Liver (tissue), 9 donors: ENCODE data around the gene SOD1. TPM values are rescaled to one million over a fixed set of nuclear protein-coding genes. Genes with fewer than 3 reads are reported as not detected.

Experiments used
- DNase-seq: peaks from one replicate; pipeline ENCODE4 v3.0.0-alpha.2; 2017; ENCODE audit warnings: low spot score
- H3K27ac ChIP-seq, 2 donors: one replicate each; pipeline ENCODE4 v1.7.0; 2013; ENCODE audit warnings: inconsistent platforms in 2 of 2, low read length in 2 of 2, control low read depth in 1 of 2, low read depth in 1 of 2, mild to moderate bottlenecking in 1 of 2
- H3K27me3 ChIP-seq, 4 donors: one replicate each; pipeline versions ENCODE4 v1.6.1 to v1.7.0; 2013; ENCODE audit warnings: low read length in 3 of 4, inconsistent platforms in 1 of 4, mild to moderate bottlenecking in 1 of 4, moderate library complexity in 1 of 4; ENCODE audit not compliant: control insufficient read depth in 4 of 4, insufficient read depth in 4 of 4
- H3K36me3 ChIP-seq, 4 donors: one replicate each; pipeline versions ENCODE4 v1.6.1 to v1.7.0; 2013; ENCODE audit warnings: low read length in 3 of 4, mild to moderate bottlenecking in 3 of 4, low read depth in 1 of 4, moderate library complexity in 1 of 4; ENCODE audit not compliant: control insufficient read depth in 4 of 4, insufficient read depth in 3 of 4
- H3K4me1 ChIP-seq, 4 donors: one replicate each; pipeline versions ENCODE4 v1.6.1 to v1.7.0; 2013; ENCODE audit warnings: low read length in 3 of 4, mild to moderate bottlenecking in 3 of 4, moderate library complexity in 1 of 4; ENCODE audit not compliant: control insufficient read depth in 4 of 4, insufficient read depth in 4 of 4
- H3K4me3 ChIP-seq, 3 donors: one replicate each; pipeline versions ENCODE4 v1.6.1 to v1.7.0; 2013; ENCODE audit warnings: low read length in 3 of 3, control low read depth in 1 of 3, low read depth in 1 of 3, mild to moderate bottlenecking in 1 of 3
- H3K9ac ChIP-seq, 2 donors: one replicate each; pipeline ENCODE4 v1.7.0; 2013; ENCODE audit warnings: low read length in 2 of 2, mild to moderate bottlenecking in 2 of 2, moderate library complexity in 2 of 2, control low read depth in 1 of 2, low read depth in 1 of 2
- H3K9me3 ChIP-seq, 4 donors: one replicate each; pipeline versions ENCODE4 v1.6.1 to v1.7.0; 2013; ENCODE audit warnings: low read length in 3 of 4; ENCODE audit not compliant: control insufficient read depth in 4 of 4
- ATF3 ChIP-seq: IDR thresholded peaks from 2 replicates; pipeline ENCODE4 v1.6.1; 2016; ENCODE audit warnings: antibody characterized with exemption
- EGR1 ChIP-seq, 2 donors: IDR thresholded peaks; 2 replicates each; pipeline ENCODE4 v1.6.1; 2016 to 2018; ENCODE audit warnings: antibody characterized with exemption in 2 of 2, low read depth in 2 of 2
- FOXA1 ChIP-seq: IDR thresholded peaks from 2 replicates; pipeline ENCODE4 v1.6.1; 2016; ENCODE audit warnings: antibody characterized with exemption
- GABPA ChIP-seq, 2 donors: IDR thresholded peaks in 1 of 2; conservative IDR thresholded peaks in 1 of 2; 2 replicates each; pipeline ENCODE4 v1.6.1; 2016; ENCODE audit warnings: antibody characterized with exemption in 2 of 2, mild to moderate bottlenecking in 1 of 2, moderate library complexity in 1 of 2
- HNF4A ChIP-seq, 2 donors: conservative IDR thresholded peaks; 2 replicates each; pipeline ENCODE4 v1.6.1; 2016; ENCODE audit warnings: antibody characterized with exemption in 2 of 2, mild to moderate bottlenecking in 2 of 2
- JUND ChIP-seq, 2 donors: IDR thresholded peaks; 2 replicates each; pipeline ENCODE4 v1.6.1; 2016; ENCODE audit warnings: antibody characterized with exemption in 2 of 2
- RAD21 ChIP-seq, 2 donors: IDR thresholded peaks; 2 replicates each; pipeline ENCODE4 v1.6.1; 2016; ENCODE audit warnings: antibody characterized with exemption in 2 of 2, mild to moderate bottlenecking in 2 of 2
- RXRA ChIP-seq, 2 donors: IDR thresholded peaks; 2 replicates each; pipeline ENCODE4 v1.6.1; 2017 to 2018; ENCODE audit warnings: antibody characterized with exemption in 2 of 2, mild to moderate bottlenecking in 1 of 2
- SP1 ChIP-seq: IDR thresholded peaks from 2 replicates; pipeline ENCODE4 v1.6.1; 2018; ENCODE audit warnings: antibody characterized with exemption, mild to moderate bottlenecking
- YY1 ChIP-seq: IDR thresholded peaks from 2 replicates; pipeline ENCODE4 v1.6.1; 2016; ENCODE audit warnings: antibody characterized with exemption, mild to moderate bottlenecking
- ZBTB33 ChIP-seq: IDR thresholded peaks from 2 replicates; pipeline ENCODE4 v1.6.1; 2016; ENCODE audit warnings: antibody characterized with exemption
- WGBS: extraction: QIAGEN DNeasy Blood & Tissue Kit; methylation state at CpG from one replicate; pipeline ENCODE4 v1.1.7; 2013; 5-methylcytosine and 5-hydroxymethylcytosine counted together
- polyA plus RNA-seq, 2 donors: library from polyadenylated mRNA; stranded (reverse) in 1 of 2; unstranded in 1 of 2; fragments of 200-250 nt in 1 of 2; fragments of >200 nt in 1 of 2; fragmentation: Nextera tagmentation in 1 of 2; extraction: Ambion mirVana in 1 of 2; gene quantifications; one replicate each; pipeline versions ENCODE4 v1.2.1 to v1.2.3, GENCODE V29; 2013 to 2015
- total RNA-seq, 2 donors: library from RNA; depleted of rRNA; stranded (reverse); fragments of >200 nt; gene quantifications; one replicate each; pipeline ENCODE4 v1.2.3, GENCODE V29; 2014
- TF ChIP-seq, protein P1 (sequence below): IDR thresholded peaks from 2 replicates; pipeline ENCODE4 v1.6.1; 2016; ENCODE audit warnings: antibody characterized with exemption
- TF ChIP-seq, protein P2 (sequence below): fragments of 150-350 bp; IDR thresholded peaks from 2 replicates; pipeline ENCODE4 v1.5.1; 2017; ENCODE audit warnings: improper control_type of control experiment, low read depth, low read length; ENCODE audit not compliant: missing input control
- TF ChIP-seq, protein P3 (sequence below): IDR thresholded peaks from 2 replicates; pipeline ENCODE4 v1.6.1; 2016; ENCODE audit warnings: antibody characterized with exemption, mild to moderate bottlenecking
- donor health status: healthy.
- donor health status: healthy.
- donor health status: healthy.
- donor health status: healthy.
- donor health status: healthy.

Gene SOD1
- total and polyA plus RNA-seq, 4 donors: 129 to 1,258 (median 658) TPM

DNA sequence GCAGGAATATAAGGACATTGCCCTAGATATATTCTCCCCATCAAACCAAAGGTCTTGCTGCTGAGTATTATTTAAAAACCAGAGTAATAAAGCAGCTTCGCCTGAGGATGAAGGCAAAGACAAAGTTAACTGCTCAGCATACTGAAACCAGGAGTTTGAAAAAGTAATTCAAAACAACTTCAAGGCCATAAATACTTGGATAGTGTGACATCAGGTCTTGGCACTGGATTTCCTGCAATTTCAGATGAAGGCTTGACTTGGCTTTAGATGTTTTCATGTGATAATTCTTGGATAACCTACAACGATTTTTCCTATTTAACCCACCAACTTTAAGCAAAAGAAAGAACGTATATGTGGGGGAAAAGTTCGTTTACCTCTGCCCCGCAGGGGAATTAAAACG is 10.6 kb downstream of the SOD1 start (continued):
- TF ChIP-seq RAD21 (IDR thresholded peaks at IDR 0.05) (no peak), YY1 (no peak)

GRCh38 chr21:31671146-31671716 is 11.7 kb downstream of the SOD1 start:
- H3K36me3 ChIP-seq: peaks cover 9 to 42% (median 33%) of the 10 kb centered on the region in 4 donors
- 89% methylated on average over 12 of the region's 12 CpGs for WGBS

GRCh38 chr21:31671931-31672330 is 12.4 kb downstream of the SOD1 start:
- Histone ChIP-seq H3K27me3 (no peaks in the 10 kb centered on the region), H3K9ac (no peak overlapping the region), H3K36me3 (peaks cover 9 to 37% (median 27%) of the 10 kb centered on the region in 4 donors), H3K27ac (no peak overlapping the region), H3K4me3 (no peak overlapping the region), H3K4me1 (peaks cover 0 to 3% (median 2%) of the 10 kb centered on the region in 4 donors), H3K9me3 (no peaks in the 10 kb centered on the region)
- WGBS: 97% methylated on average over 17 of the region's 17 CpGs
- DNase-seq: no peak
- TF ChIP-seq GABPA (IDR thresholded peaks at IDR 0.05 in 1 of 2, conservative IDR thresholded peaks at IDR 0.05 in 1 of 2) (no peak), SP1 (no peak), HNF4A (conservative IDR thresholded peaks at IDR 0.05) (no peak), EGR1 (IDR thresholded peaks at IDR 0.05; ENCODE audit: low read depth in 2 of 2) (no peak), ATF3 (no peak), ZBTB33 (no peak)

More at GRCh38 chr21:31671146-31671716, 11.7 kb downstream of the SOD1 start:
- H3K27me3 ChIP-seq: no peaks in the 10 kb centered on the region
- no peaks in the 10 kb centered on the region for H3K9me3 ChIP-seq
- no peak for DNase-seq
- H3K27ac ChIP-seq: no peak overlapping the region
- TF ChIP-seq HNF4A (conservative IDR thresholded peaks at IDR 0.05) (no peak), EGR1 (IDR thresholded peaks at IDR 0.05; ENCODE audit: low read depth in 2 of 2) (no peak), SP1 (no peak), ATF3 (no peak), YY1 (no peak), RAD21 (IDR thresholded peaks at IDR 0.05) (no peak), FOXA1 (no peak), JUND (IDR thresholded peaks at IDR 0.05) (no peak), RXRA (IDR thresholded peaks at IDR 0.05) (no peak), GABPA (IDR thresholded peaks at IDR 0.05 in 1 of 2, conservative IDR thresholded peaks at IDR 0.05 in 1 of 2) (no peak)
- TF ChIP-seq, protein P1, sequence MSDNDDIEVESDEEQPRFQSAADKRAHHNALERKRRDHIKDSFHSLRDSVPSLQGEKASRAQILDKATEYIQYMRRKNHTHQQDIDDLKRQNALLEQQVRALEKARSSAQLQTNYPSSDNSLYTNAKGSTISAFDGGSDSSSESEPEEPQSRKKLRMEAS: no peak
- TF ChIP-seq, protein P2, sequence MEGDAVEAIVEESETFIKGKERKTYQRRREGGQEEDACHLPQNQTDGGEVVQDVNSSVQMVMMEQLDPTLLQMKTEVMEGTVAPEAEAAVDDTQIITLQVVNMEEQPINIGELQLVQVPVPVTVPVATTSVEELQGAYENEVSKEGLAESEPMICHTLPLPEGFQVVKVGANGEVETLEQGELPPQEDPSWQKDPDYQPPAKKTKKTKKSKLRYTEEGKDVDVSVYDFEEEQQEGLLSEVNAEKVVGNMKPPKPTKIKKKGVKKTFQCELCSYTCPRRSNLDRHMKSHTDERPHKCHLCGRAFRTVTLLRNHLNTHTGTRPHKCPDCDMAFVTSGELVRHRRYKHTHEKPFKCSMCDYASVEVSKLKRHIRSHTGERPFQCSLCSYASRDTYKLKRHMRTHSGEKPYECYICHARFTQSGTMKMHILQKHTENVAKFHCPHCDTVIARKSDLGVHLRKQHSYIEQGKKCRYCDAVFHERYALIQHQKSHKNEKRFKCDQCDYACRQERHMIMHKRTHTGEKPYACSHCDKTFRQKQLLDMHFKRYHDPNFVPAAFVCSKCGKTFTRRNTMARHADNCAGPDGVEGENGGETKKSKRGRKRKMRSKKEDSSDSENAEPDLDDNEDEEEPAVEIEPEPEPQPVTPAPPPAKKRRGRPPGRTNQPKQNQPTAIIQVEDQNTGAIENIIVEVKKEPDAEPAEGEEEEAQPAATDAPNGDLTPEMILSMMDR: no peak
- TF ChIP-seq, protein P3, sequence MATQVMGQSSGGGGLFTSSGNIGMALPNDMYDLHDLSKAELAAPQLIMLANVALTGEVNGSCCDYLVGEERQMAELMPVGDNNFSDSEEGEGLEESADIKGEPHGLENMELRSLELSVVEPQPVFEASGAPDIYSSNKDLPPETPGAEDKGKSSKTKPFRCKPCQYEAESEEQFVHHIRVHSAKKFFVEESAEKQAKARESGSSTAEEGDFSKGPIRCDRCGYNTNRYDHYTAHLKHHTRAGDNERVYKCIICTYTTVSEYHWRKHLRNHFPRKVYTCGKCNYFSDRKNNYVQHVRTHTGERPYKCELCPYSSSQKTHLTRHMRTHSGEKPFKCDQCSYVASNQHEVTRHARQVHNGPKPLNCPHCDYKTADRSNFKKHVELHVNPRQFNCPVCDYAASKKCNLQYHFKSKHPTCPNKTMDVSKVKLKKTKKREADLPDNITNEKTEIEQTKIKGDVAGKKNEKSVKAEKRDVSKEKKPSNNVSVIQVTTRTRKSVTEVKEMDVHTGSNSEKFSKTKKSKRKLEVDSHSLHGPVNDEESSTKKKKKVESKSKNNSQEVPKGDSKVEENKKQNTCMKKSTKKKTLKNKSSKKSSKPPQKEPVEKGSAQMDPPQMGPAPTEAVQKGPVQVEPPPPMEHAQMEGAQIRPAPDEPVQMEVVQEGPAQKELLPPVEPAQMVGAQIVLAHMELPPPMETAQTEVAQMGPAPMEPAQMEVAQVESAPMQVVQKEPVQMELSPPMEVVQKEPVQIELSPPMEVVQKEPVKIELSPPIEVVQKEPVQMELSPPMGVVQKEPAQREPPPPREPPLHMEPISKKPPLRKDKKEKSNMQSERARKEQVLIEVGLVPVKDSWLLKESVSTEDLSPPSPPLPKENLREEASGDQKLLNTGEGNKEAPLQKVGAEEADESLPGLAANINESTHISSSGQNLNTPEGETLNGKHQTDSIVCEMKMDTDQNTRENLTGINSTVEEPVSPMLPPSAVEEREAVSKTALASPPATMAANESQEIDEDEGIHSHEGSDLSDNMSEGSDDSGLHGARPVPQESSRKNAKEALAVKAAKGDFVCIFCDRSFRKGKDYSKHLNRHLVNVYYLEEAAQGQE: no peak
- H3K4me3 ChIP-seq: no peak overlapping the region
- no peak overlapping the region for H3K9ac ChIP-seq
- peaks cover 0 to 6% (median 3%) of the 10 kb centered on the region in 4 donors for H3K4me1 ChIP-seq
